NCI-H2196 (cell line): ENCODE data around the gene CD52.
"Not testable (repeated sequence)": the region's sequence is repeated elsewhere in the genome, so short reads cannot be mapped to it uniquely, and the experiment has no call there.

Source experiments
- DNase-seq: peaks from one replicate; lab custom pipeline; 2025; ENCODE audit not compliant: unreplicated experiment; lab: John Stamatoyannopoulos, UW

The CD52 gene

GRCh38 chr1:26297791-26298124 is 20.0 kb upstream of the CD52 start:
- no peak for DNase-seq

- no peak for DNase-seq
Observed at GRCh38 chr1:26300578-26301275, 17.0 kb upstream of the CD52 start.

- no peak for DNase-seq
Observed at GRCh38 chr1:26302733-26303405, 14.9 kb upstream of the CD52 start.

GRCh38 chr1:26305667-26306289 is 12.0 kb upstream of the CD52 start:
- DNase-seq, result no peak

- DNase-seq, result peak; percentile 96
Observed at GRCh38 chr1:26306290-26307229, 11.2 kb upstream of the CD52 start, which contains the start of gene UBXN11. UBXN11 (minus strand) TSS chr1:26306636; CDS start chr1:26302883, 3,753 bp downstream.

GRCh38 chr1:26307363-26307781 is 10.4 kb upstream of the CD52 start:
- no peak for DNase-seq

- DNase-seq, result not testable (repeated sequence)
Observed at GRCh38 chr1:26307966-26308899, 9.5 kb upstream of the CD52 start.

GRCh38 chr1:26314501-26314900 is 3.3 kb upstream of the CD52 start:
- DNase-seq, result no peak

GRCh38 chr1:26315874-26316850 is 1.6 kb upstream of the CD52 start:
- no peak for DNase-seq

- DNase-seq, result no peak
Observed at GRCh38 chr1:26317146-26317545, 612 bp upstream of the CD52 start.

- no peak for DNase-seq
Observed at GRCh38 chr1:26318338-26319064, 743 bp downstream of the CD52 start.

- DNase-seq, result no peak
Observed at GRCh38 chr1:26320896-26321295, 3.1 kb downstream of the CD52 start.

GRCh38 chr1:26321315-26322041 is 3.7 kb downstream of the CD52 start:
- DNase-seq, result peak; percentile 90

GRCh38 chr1:26322042-26322331 is 4.2 kb downstream of the CD52 start:
- no peak for DNase-seq

- DNase-seq, result no peak
Observed at GRCh38 chr1:26323382-26323781, 5.6 kb downstream of the CD52 start.

GRCh38 chr1:26324550-26324949 is 6.8 kb downstream of the CD52 start:
- DNase-seq, result no peak

GRCh38 chr1:26327956-26328362 is 10.2 kb downstream of the CD52 start:
- DNase-seq, result peak; percentile 16

GRCh38 chr1:26328597-26328996 is 10.8 kb downstream of the CD52 start:
- DNase-seq, result no peak
